HCT116 (cell line): ENCODE measurements around the gene NSFL1C. TPM values are rescaled to one million over a fixed set of nuclear protein-coding genes. Genes with fewer than 3 reads are reported as not detected.

Source experiments
- ATAC-seq: fragments of 200-7000 bp; cut with Tn5 transposase; 2 replicates; pipeline ENCODE4 v1.9.1; 2020; ENCODE audit warnings: mild to moderate bottlenecking, moderate library complexity
- BruUV-seq: library from RNA; stranded (reverse); fragments of 400-500 nt; replicated peaks from 2 replicates; lab custom pipeline; 2021; lab: Mats Ljungman, UMichigan
- CTCF ChIA-PET: fragments of 300-600 bp; sonication (Branson Sonifier 250); formaldehyde crosslinking; loops from one replicate; lab custom pipeline; 2021; ENCODE audit warnings: antibody characterized with exemption; lab: Charles Lee
- POLR2A ChIA-PET: fragments of 300-600, 350-600 bp; sonication (Branson Sonifier 250); formaldehyde crosslinking; loops from one replicate; lab custom pipeline; 2021; ENCODE audit warnings: antibody characterized with exemption; lab: Charles Lee
- RAD21 ChIA-PET, 2 experiments: fragments of 300-600 bp; sonication (Branson Sonifier 250); formaldehyde crosslinking; loops; one replicate each; lab custom pipeline; 2023; ENCODE audit warnings: low total read pairs in 2 of 2; ENCODE audit not compliant: uncharacterized antibody in 2 of 2, unreplicated experiment in 2 of 2, low non-redundant PET in 1 of 2; lab: Charles Lee
- DNase-seq: peaks from one replicate; pipeline ENCODE4 v3.0.0-alpha.2; 2010; ENCODE audit warnings: low read depth, low spot score
- H2AFZ ChIP-seq: fragments of 200-600 bp; shearing (Covaris generic), sonication (generic); 2 replicates; pipeline ENCODE4 v1.6.1; 2017; ENCODE audit warnings: low read depth, mixed run types, mixed read lengths, antibody characterized with exemption, low read length; ENCODE audit not compliant: poor library complexity, severe bottlenecking
- H3K27ac ChIP-seq: 2 replicates; pipeline ENCODE4 v1.5.1; 2012; ENCODE audit warnings: low read depth, low read length
- H3K27me3 ChIP-seq: fragments of 200-600 bp; sonication (generic); 2 replicates; pipeline ENCODE4 v1.6.1; 2016; ENCODE audit warnings: mixed run types, low read length, mixed read lengths; ENCODE audit not compliant: insufficient read depth
- H3K36me3 ChIP-seq, 2 experiments: fragments of 200-500 bp in 1 of 2; fragments of 200-600 bp in 1 of 2; sonication (Bioruptor generic) in 1 of 2; sonication (generic) in 1 of 2; 2 replicates each; pipeline versions ENCODE4 v1.5.1 to v1.6.1; 2014 to 2016; ENCODE audit warnings: low read length in 2 of 2, inconsistent platforms in 1 of 2, mixed read lengths in 1 of 2, mixed run types in 1 of 2; ENCODE audit not compliant: insufficient read depth in 2 of 2, control insufficient read depth in 1 of 2
- H3K4me1 ChIP-seq, 2 experiments: fragments of 200-600 bp in 1 of 2; sonication (generic) in 1 of 2; 2 replicates each; pipeline versions ENCODE4 v1.5.1 to v1.6.1; 2012 to 2017; ENCODE audit warnings: low read length in 2 of 2, inconsistent platforms in 1 of 2, mild to moderate bottlenecking in 1 of 2, mixed read lengths in 1 of 2, mixed run types in 1 of 2, moderate library complexity in 1 of 2; ENCODE audit not compliant: insufficient read depth in 2 of 2, control insufficient read depth in 1 of 2
- H3K4me2 ChIP-seq: fragments of 200-600 bp; sonication (generic); 2 replicates; pipeline ENCODE4 v1.6.1; 2017; ENCODE audit warnings: mixed run types, low read length, mixed read lengths
- H3K4me3 ChIP-seq, 2 experiments: fragments of 200-600 bp in 1 of 2; sonication (generic) in 1 of 2; replicated peaks in 1 of 2; 2 replicates each; pipeline ENCODE4 v1.5.1; 2011 to 2016; ENCODE audit warnings: low read length in 2 of 2, control low read depth in 1 of 2, low read depth in 1 of 2, mild to moderate bottlenecking in 1 of 2, mixed read lengths in 1 of 2, mixed run types in 1 of 2
- H3K79me2 ChIP-seq: fragments of 200-600 bp; sonication (generic); 2 replicates; pipeline ENCODE4 v1.6.1; 2017; ENCODE audit warnings: mild to moderate bottlenecking, mixed run types, low read length, moderate library complexity, mixed read lengths; ENCODE audit not compliant: insufficient read depth
- H3K9ac ChIP-seq: fragments of 200-600 bp; sonication (generic); 2 replicates; pipeline ENCODE4 v1.6.1; 2016; ENCODE audit warnings: low read length, mixed read lengths
- H3K9me2 ChIP-seq: fragments of 200-600 bp; sonication (generic), shearing (Covaris generic); 2 replicates; pipeline ENCODE4 v1.6.1; 2017; ENCODE audit warnings: mixed run types, mild to moderate bottlenecking, moderate library complexity; ENCODE audit not compliant: insufficient read depth
- H3K9me3 ChIP-seq, 2 experiments: fragments of 200-500 bp in 1 of 2; fragments of 200-600 bp in 1 of 2; sonication (Bioruptor generic) in 1 of 2; sonication (generic) in 1 of 2; 2 replicates each; pipeline ENCODE4 v1.6.1; 2014 to 2017; ENCODE audit warnings: low read length in 2 of 2, mixed read lengths in 2 of 2, inconsistent platforms in 1 of 2, low read depth in 1 of 2, mild to moderate bottlenecking in 1 of 2, mixed run types in 1 of 2, moderate library complexity in 1 of 2; ENCODE audit not compliant: control insufficient read depth in 1 of 2, insufficient read depth in 1 of 2
- H4K20me1 ChIP-seq: fragments of 200-600 bp; sonication (generic), shearing (Covaris generic); 2 replicates; pipeline ENCODE4 v1.6.1; 2017; ENCODE audit warnings: mixed run types, mild to moderate bottlenecking, moderate library complexity; ENCODE audit not compliant: insufficient read depth
- CEBPB ChIP-seq: IDR thresholded peaks from 2 replicates; pipeline ENCODE4 v1.6.1; 2012; ENCODE audit warnings: low read depth
- CTCF ChIP-seq, 3 experiments: fragments of 200-600 bp in 1 of 3; sonication (generic) in 1 of 3; IDR thresholded peaks in 2 of 3; conservative IDR thresholded peaks in 1 of 3; 2 replicates each; pipeline ENCODE4 v1.5.1; 2012 to 2017; ENCODE audit warnings: low read depth in 2 of 3, low read length in 2 of 3, antibody characterized with exemption in 1 of 3, borderline replicate concordance in 1 of 3, control low read depth in 1 of 3, mild to moderate bottlenecking in 1 of 3, mixed read lengths in 1 of 3, mixed run types in 1 of 3, moderate library complexity in 1 of 3; ENCODE audit not compliant: insufficient read depth in 1 of 3
- ELF1 ChIP-seq: IDR thresholded peaks from 2 replicates; pipeline ENCODE4 v1.6.1; 2012; ENCODE audit warnings: low read depth, borderline replicate concordance
- FOSL1 ChIP-seq: IDR thresholded peaks from 2 replicates; pipeline ENCODE4 v1.6.1; 2012; ENCODE audit warnings: low read depth
- JUND ChIP-seq: IDR thresholded peaks from 2 replicates; pipeline ENCODE4 v1.6.1; 2012
- POLR2A ChIP-seq: IDR thresholded peaks from 2 replicates; pipeline ENCODE4 v1.7.0; 2011; ENCODE audit warnings: borderline replicate concordance; ENCODE audit not compliant: insufficient read depth, insufficient read length; ENCODE audit errors: extremely low read depth
- POLR2AphosphoS5 ChIP-seq: IDR thresholded peaks from 2 replicates; pipeline ENCODE4 v1.6.1; 2011; ENCODE audit warnings: mild to moderate bottlenecking, low read depth, low read length, moderate library complexity
- RAD21 ChIP-seq: IDR thresholded peaks from 2 replicates; pipeline ENCODE4 v1.6.1; 2012; ENCODE audit warnings: low read depth, mild to moderate bottlenecking
- SIN3A ChIP-seq: IDR thresholded peaks from 2 replicates; pipeline ENCODE4 v1.6.1; 2012; ENCODE audit warnings: low read depth
- SP1 ChIP-seq: IDR thresholded peaks from 2 replicates; pipeline ENCODE4 v1.6.1; 2012; ENCODE audit warnings: low read depth
- SRF ChIP-seq: IDR thresholded peaks from 2 replicates; pipeline ENCODE4 v1.6.1; 2012; ENCODE audit warnings: low read depth
- TCF7L2 ChIP-seq: IDR thresholded peaks from 2 replicates; pipeline ENCODE4 v1.7.0; 2011; ENCODE audit warnings: borderline replicate concordance, inconsistent platforms; ENCODE audit not compliant: insufficient read depth, insufficient read length; ENCODE audit errors: extremely low read depth
- YY1 ChIP-seq: IDR thresholded peaks from 2 replicates; pipeline ENCODE4 v1.6.1; 2011; ENCODE audit warnings: low read length, low read depth, moderate library complexity, mild to moderate bottlenecking; ENCODE audit not compliant: insufficient replicate concordance; ENCODE audit errors: extremely low read depth
- ZBTB33 ChIP-seq: IDR thresholded peaks from 2 replicates; pipeline ENCODE4 v1.6.1; 2011; ENCODE audit warnings: mild to moderate bottlenecking, low read length, moderate library complexity; ENCODE audit not compliant: insufficient replicate concordance; ENCODE audit errors: extremely low read depth
- ZNF274 ChIP-seq: fragments of 200-500 bp; sonication (Bioruptor generic); IDR thresholded peaks from 2 replicates; pipeline ENCODE4 v1.6.1; 2014; ENCODE audit warnings: mild to moderate bottlenecking, low read depth, low read length, inconsistent platforms
- intact Hi-C: fragments of 100-400 bp; cut with micrococcal nuclease; formaldehyde crosslinking; loops from 2 replicates; pipeline ENCODE4 v1.10.0; 2022
- total RNA-seq: library from RNA; stranded (reverse); gene quantifications from one replicate; pipeline ENCODE4 v1.2.1, GENCODE V29; 2021; ENCODE audit not compliant: unreplicated experiment
- TF ChIP-seq, protein P1 (sequence below): IDR thresholded peaks from 2 replicates; pipeline ENCODE4 v1.6.1; 2012

The NSFL1C gene
- total RNA-seq, 1 experiment from 2014 or later: 93.4 TPM

GRCh38 chr20:1402149-1402548, 64.5 kb downstream of the NSFL1C start:
- no peak for TF ChIP-seq ZBTB33
- no peak for TF ChIP-seq RAD21
- TF ChIP-seq YY1: no peak
- no peak for TF ChIP-seq ZNF274
- TF ChIP-seq CTCF (IDR thresholded peaks at IDR 0.05 in 2 of 3, conservative IDR thresholded peaks at IDR 0.05 in 1 of 3; ENCODE audit: borderline replicate concordance in 1 of 3, insufficient read depth in 1 of 3, low read depth in 2 of 3, low read length in 2 of 3): no peak
- no peak for TF ChIP-seq POLR2A
- no peak for TF ChIP-seq ELF1
- TF ChIP-seq POLR2AphosphoS5: no peak
- TF ChIP-seq SP1: no peak
- TF ChIP-seq JUND: no peak
- no peak for TF ChIP-seq SRF
- TF ChIP-seq TCF7L2: no peak
- no peak for TF ChIP-seq CEBPB
- no peak for TF ChIP-seq FOSL1
- no peak for TF ChIP-seq SIN3A
- TF ChIP-seq, protein P1, sequence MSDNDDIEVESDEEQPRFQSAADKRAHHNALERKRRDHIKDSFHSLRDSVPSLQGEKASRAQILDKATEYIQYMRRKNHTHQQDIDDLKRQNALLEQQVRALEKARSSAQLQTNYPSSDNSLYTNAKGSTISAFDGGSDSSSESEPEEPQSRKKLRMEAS: no peak
- TF ChIP-seq, all 23 proteins: peak for 0
- intact Hi-C loops: no loop called here
- DNase-seq (no peak), ATAC-seq (no peak)
- no peak overlapping the region for H3K4me3 ChIP-seq
- BruUV-seq: no TSS peak
- no peak overlapping the region for H2AFZ ChIP-seq
- no peak overlapping the region for H3K4me2 ChIP-seq
- no peak overlapping the region for H3K27ac ChIP-seq
- no peaks in the 10 kb centered on the region for H3K27me3 ChIP-seq
- H3K9me2 ChIP-seq: no peaks in the 10 kb centered on the region
- H3K9ac ChIP-seq: no peak overlapping the region
- H4K20me1 ChIP-seq: no peaks in the 10 kb centered on the region
- ChIA-PET RAD21 (no interaction called here), POLR2A (no interaction called here), CTCF (no interaction called here)
- peaks cover 8 to 22% of the 10 kb centered on the region in 2 experiments; a peak in 3 of 4 replicates for H3K4me1 ChIP-seq
- no peaks in the 10 kb centered on the region for H3K36me3 ChIP-seq
- no peaks in the 10 kb centered on the region; a peak in 1 of 4 replicates for H3K9me3 ChIP-seq
- H3K79me2 ChIP-seq: no peaks in the 10 kb centered on the region
